GM23248 (cell line): ENCODE measurements around the gene ACAP3. TPM values are rescaled to one million over a fixed set of nuclear protein-coding genes. Genes with fewer than 3 reads are reported as not detected.
A peak's percentile ranks its signal among the peaks of the same experiment; 100 is the strongest.

Experiments
- DNase-seq: peaks from one replicate; pipeline ENCODE4 v3.0.0-alpha.2; 2015
- H2AFZ ChIP-seq: fragments of 200-600 bp; sonication (generic); 2 replicates; pipeline ENCODE4 v1.6.1; 2016; ENCODE audit warnings: antibody characterized with exemption
- H3F3A ChIP-seq: fragments of 200-600 bp; sonication (generic); 2 replicates; pipeline ENCODE4 v1.6.1; 2016; ENCODE audit warnings: mild to moderate bottlenecking, antibody characterized with exemption, mixed run types; ENCODE audit not compliant: insufficient read depth
- H3K27ac ChIP-seq: fragments of 200-600 bp; sonication (generic); 2 replicates; pipeline ENCODE4 v1.5.1; 2016; ENCODE audit warnings: mild to moderate bottlenecking
- H3K27me3 ChIP-seq: fragments of 200-600 bp; sonication (generic); replicated peaks from 2 replicates; pipeline ENCODE4 v1.6.1; 2016; ENCODE audit warnings: mild to moderate bottlenecking; ENCODE audit not compliant: insufficient read depth
- H3K36me3 ChIP-seq: fragments of 200-600 bp; sonication (generic); 2 replicates; pipeline ENCODE4 v1.6.1; 2016; ENCODE audit warnings: low read depth, mild to moderate bottlenecking
- H3K4me1 ChIP-seq: fragments of 200-600 bp; sonication (generic); 2 replicates; pipeline ENCODE4 v1.6.1; 2016; ENCODE audit warnings: mild to moderate bottlenecking; ENCODE audit not compliant: insufficient read depth
- H3K4me2 ChIP-seq: fragments of 200-600 bp; sonication (generic); one replicate; pipeline ENCODE4 v1.6.1; 2016; ENCODE audit warnings: mild to moderate bottlenecking; ENCODE audit not compliant: unreplicated experiment
- H3K4me3 ChIP-seq: fragments of 200-600 bp; sonication (generic); 2 replicates; pipeline ENCODE4 v1.5.1; 2016; ENCODE audit warnings: mild to moderate bottlenecking
- H3K79me2 ChIP-seq: fragments of 200-600 bp; sonication (generic); 2 replicates; pipeline ENCODE4 v1.6.1; 2016; ENCODE audit warnings: mild to moderate bottlenecking; ENCODE audit not compliant: insufficient read depth
- H3K9ac ChIP-seq: fragments of 200-600 bp; sonication (generic); 2 replicates; pipeline ENCODE4 v1.6.1; 2016; ENCODE audit warnings: mild to moderate bottlenecking
- H3K9me2 ChIP-seq: fragments of 200-600 bp; sonication (generic); 2 replicates; pipeline ENCODE4 v1.6.1; 2016; ENCODE audit warnings: mixed run types, mild to moderate bottlenecking, moderate library complexity; ENCODE audit not compliant: insufficient read depth
- H3K9me3 ChIP-seq: fragments of 200-600 bp; sonication (generic); one replicate; pipeline ENCODE4 v1.6.1; 2017; ENCODE audit warnings: low read depth
- H4K20me1 ChIP-seq: fragments of 200-600 bp; sonication (generic); 2 replicates; pipeline ENCODE4 v1.6.0; 2016; ENCODE audit not compliant: insufficient read depth
- EZH2 ChIP-seq: fragments of 200-600 bp; sonication (generic); IDR thresholded peaks from 2 replicates; pipeline ENCODE4 v1.6.1; 2018; ENCODE audit warnings: antibody characterized with exemption, mild to moderate bottlenecking; ENCODE audit not compliant: insufficient read depth, poor library complexity, severe bottlenecking
- EZH2phosphoT487 ChIP-seq: fragments of 200-600 bp; sonication (generic); IDR thresholded peaks from 2 replicates; pipeline ENCODE4 v1.6.1; 2018; ENCODE audit warnings: antibody characterized with exemption, moderate library complexity, mild to moderate bottlenecking, low read depth; ENCODE audit not compliant: insufficient read depth
- WGBS, 2 experiments: methylation state at CpG; one replicate each; pipeline ENCODE4 v1.1.6; 2015 to 2017; ENCODE audit warnings: low lambda C conversion rate in 2 of 2, low coverage in 1 of 2; ENCODE audit errors: missing lambda C conversion rate in 2 of 2; 5-methylcytosine and 5-hydroxymethylcytosine counted together
- in situ Hi-C: fragments of 300-500 bp; cut with MboI; formaldehyde crosslinking; loops from 2 replicates; pipeline ENCODE4 v1.15.0; 2020
- polyA plus RNA-seq: library from polyadenylated mRNA; unstranded; fragments of >200 nt; fragmentation: Nextera tagmentation; extraction: Ambion mirVana; gene quantifications from 2 replicates; pipeline ENCODE4 v1.2.1, GENCODE V29; 2016
- total RNA-seq: library from RNA; depleted of rRNA; stranded (reverse); fragments of >200 nt; shearing (Covaris generic); gene quantifications from 2 replicates; pipeline ENCODE4 v1.2.3, GENCODE V29; 2014

Gene ACAP3
- total and polyA plus RNA-seq, 2 experiments from 2014 or later: 11.8 to 68.0 TPM

DNA sequence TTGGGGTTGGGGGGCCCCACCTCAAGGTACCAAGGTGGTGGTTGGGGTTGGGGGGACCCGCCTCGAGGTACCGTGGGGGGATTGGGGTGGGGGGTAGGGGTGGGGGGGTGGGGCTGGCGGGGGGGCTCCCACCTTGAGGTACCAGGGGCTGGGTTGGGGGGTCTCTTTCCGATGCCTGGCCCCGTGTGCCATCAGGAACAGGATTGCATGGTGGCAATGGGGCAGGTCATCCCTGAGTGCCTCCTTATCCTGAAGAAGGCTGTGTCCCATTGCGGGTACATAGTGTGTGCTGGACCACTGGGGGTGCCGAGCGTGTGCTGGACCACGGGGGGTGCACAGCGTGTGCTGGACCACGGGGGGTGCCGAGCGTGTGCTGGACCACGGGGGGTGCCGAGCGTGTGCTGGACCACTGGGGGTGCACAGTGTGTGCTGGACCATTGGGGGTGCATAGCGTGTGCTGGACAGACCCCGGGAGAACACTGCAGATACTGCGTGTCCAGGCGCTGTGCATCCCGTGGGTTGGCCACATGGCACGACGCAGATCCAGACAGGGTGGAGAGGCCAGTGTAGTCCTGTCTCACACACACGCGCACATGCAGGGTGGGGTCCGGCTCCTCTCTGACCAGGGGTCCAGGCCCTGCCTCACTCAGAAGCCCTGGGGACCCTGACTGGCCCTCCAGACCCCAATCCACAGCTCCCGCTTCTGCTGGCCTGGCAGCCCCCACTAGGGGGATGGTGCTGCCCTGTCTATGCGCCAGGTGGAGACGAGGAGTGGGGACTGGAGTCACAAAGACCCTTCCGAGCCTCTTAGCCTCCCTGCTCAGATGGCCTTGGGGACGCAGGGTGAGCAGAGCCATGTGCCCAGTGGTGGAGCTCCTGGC, 23.3 kb downstream of the ACAP3 start:
- H3K4me3 ChIP-seq: no peak overlapping the region
- H3K9me3 ChIP-seq: no peaks in the 10 kb centered on the region
- H3K4me1 ChIP-seq: no peaks in the 10 kb centered on the region
- TF ChIP-seq EZH2phosphoT487: no peak
- TF ChIP-seq EZH2: no peak
- no peaks in the 10 kb centered on the region for H3K79me2 ChIP-seq
- H3K27me3 ChIP-seq: no peaks in the 10 kb centered on the region
- no peaks in the 10 kb centered on the region for H4K20me1 ChIP-seq
- no peak for DNase-seq
- WGBS, 2 experiments: 67 to 73% methylated on average over 25 to 31 of the region's 32 CpGs
- H2AFZ ChIP-seq: no peak overlapping the region
- H3K4me2 ChIP-seq: no peak overlapping the region
- no peak overlapping the region for H3K27ac ChIP-seq
- H3F3A ChIP-seq: no peaks in the 10 kb centered on the region
- in situ Hi-C loops: no loop called here
- no peak overlapping the region for H3K9ac ChIP-seq
- H3K9me2 ChIP-seq: no peaks in the 10 kb centered on the region
- no peaks in the 10 kb centered on the region for H3K36me3 ChIP-seq

DNA sequence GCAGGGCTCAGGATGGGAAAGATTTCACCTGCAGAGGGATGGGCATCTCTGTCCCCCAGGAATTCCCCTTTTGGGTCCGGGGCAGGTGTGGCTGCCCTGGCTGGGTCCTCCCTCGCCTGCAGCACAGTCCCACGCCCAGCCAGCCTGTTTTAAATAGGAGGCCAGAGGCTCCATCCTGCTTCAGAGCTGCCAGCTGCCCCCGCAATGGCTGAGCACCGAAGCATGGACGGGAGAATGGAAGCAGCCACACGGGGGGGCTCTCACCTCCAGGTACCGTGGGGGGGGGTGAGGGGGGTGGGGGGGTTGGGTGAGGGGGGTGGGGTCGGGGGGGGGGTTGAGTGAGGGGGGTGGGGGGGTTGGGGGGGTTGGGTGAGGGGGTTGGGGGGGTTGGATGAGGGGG, 23.9 kb downstream of the ACAP3 start:
- 9% methylated on average over 7 to 8 of the region's 9 CpGs for WGBS, 2 experiments
- H3K4me3 ChIP-seq: no peak overlapping the region
- H3K4me1 ChIP-seq: no peaks in the 10 kb centered on the region
- no peak overlapping the region for H2AFZ ChIP-seq
- TF ChIP-seq EZH2phosphoT487 (no peak), EZH2 (no peak)
- no peaks in the 10 kb centered on the region for H3K9me3 ChIP-seq
- H3K36me3 ChIP-seq: no peaks in the 10 kb centered on the region
- no peaks in the 10 kb centered on the region for H3K27me3 ChIP-seq
- H4K20me1 ChIP-seq: no peaks in the 10 kb centered on the region
- no peaks in the 10 kb centered on the region for H3F3A ChIP-seq
- no peak overlapping the region for H3K27ac ChIP-seq
- H3K9ac ChIP-seq: no peak overlapping the region
- no peak overlapping the region for H3K4me2 ChIP-seq
- in situ Hi-C loops: no loop called here
- peak; percentile 70 for DNase-seq
- no peaks in the 10 kb centered on the region for H3K9me2 ChIP-seq
- no peaks in the 10 kb centered on the region for H3K79me2 ChIP-seq

DNA sequence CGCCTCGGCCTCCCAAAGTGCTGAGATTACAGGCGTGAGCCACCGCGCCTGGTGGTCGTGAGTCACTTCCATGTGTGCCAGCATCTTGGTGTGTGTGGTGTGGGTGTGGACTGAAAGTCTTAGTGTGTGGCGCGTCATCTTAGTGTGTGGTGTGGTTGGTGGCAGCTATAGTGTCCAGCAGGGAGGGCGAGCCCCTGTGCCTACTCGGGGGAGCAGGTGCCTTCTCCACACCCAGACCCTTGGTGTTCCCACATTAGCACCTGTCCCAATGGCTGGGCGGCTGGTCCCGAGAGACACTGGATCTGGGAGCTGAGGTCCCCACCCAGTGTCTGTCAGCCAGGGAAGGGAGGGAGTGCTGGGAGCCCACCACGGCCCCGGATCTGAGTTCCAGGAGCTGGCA, 24.7 kb downstream of the ACAP3 start:
- H3K9ac ChIP-seq: no peak overlapping the region
- no peak overlapping the region for H2AFZ ChIP-seq
- no peaks in the 10 kb centered on the region for H3K27me3 ChIP-seq
- H3F3A ChIP-seq: no peaks in the 10 kb centered on the region
- in situ Hi-C loops: no loop called here
- no peaks in the 10 kb centered on the region for H3K9me3 ChIP-seq
- no peaks in the 10 kb centered on the region for H3K4me1 ChIP-seq
- no peaks in the 10 kb centered on the region for H3K79me2 ChIP-seq
- no peaks in the 10 kb centered on the region for H3K36me3 ChIP-seq
- H3K4me3 ChIP-seq: no peak overlapping the region
- H3K4me2 ChIP-seq: no peak overlapping the region
- no peaks in the 10 kb centered on the region for H4K20me1 ChIP-seq
- TF ChIP-seq EZH2 (no peak), EZH2phosphoT487 (no peak)
- no peaks in the 10 kb centered on the region for H3K9me2 ChIP-seq
- H3K27ac ChIP-seq: no peak overlapping the region
- DNase-seq: peak; percentile 56
- WGBS, 2 experiments: 71 to 75% methylated on average over 14 of the region's 14 CpGs

DNA sequence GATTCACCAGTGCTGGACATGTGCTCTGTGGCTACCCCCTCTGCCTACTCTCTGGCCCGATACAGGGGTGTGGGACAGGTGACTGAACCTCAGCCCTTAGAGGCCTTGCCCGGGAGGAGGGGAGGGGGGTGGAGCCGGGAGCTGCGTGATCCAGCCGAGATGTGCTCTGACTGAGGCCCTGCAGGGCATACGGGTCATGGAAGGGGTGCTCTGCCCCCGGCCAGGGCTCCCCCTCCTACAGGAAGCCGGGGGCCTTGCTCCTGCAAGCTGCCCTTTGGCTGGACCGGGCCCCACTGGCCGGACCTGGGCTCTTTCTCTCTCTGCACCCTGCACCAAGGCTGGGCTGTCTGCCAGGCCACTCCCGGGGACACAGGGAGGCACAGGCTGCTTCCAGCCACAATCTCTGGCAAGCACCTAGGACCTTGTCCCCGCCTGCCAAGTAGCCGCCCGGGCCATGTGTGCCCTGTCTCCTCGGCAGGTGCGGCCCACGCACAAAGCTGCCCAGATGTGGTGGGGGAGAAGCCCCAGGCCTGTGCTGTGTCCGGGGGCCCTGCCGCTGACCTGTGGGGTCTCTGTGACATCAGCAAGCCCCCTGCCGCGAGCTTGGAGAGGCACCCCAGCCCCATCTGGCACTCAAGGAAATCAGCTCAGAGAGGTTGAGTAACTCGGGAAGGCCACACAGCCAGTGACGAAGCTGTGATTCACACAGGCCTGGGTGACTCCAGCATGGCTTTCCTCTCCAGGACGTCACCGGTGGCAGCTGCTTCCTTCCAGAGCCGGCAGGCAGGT, 26.0 kb downstream of the ACAP3 start:
- Histone ChIP-seq H3K9me2 (no peaks in the 10 kb centered on the region), H3K9ac (no peak overlapping the region), H3K4me3 (no peak overlapping the region), H4K20me1 (no peaks in the 10 kb centered on the region), H3K79me2 (no peaks in the 10 kb centered on the region), H3K4me1 (no peaks in the 10 kb centered on the region), H2AFZ (no peak overlapping the region), H3K9me3 (no peaks in the 10 kb centered on the region), H3K27me3 (no peaks in the 10 kb centered on the region), H3K27ac (no peak overlapping the region), H3K36me3 (no peaks in the 10 kb centered on the region), H3K4me2 (no peak overlapping the region), H3F3A (no peaks in the 10 kb centered on the region)
- in situ Hi-C loops: no loop called here
- whole genome bisulfite sequencing, 2 experiments: 42 to 44% methylated on average over 23 to 26 of the region's 26 CpGs
- peak; percentile 90 for DNase-seq
- TF ChIP-seq EZH2 (no peak), EZH2phosphoT487 (no peak)
